Adrenal gland (tissue), 5 donors: ENCODE results near the gene NLRC5.

Source experiments
- POLR2A ChIP-seq, 2 donors: fragments of 450-650 bp; IDR thresholded peaks; one replicate each; pipeline ENCODE4 v1.6.1; 2017; ENCODE audit warnings: antibody characterized with exemption in 2 of 2, mild to moderate bottlenecking in 2 of 2, moderate library complexity in 1 of 2
- TF ChIP-seq, protein P1 (sequence below), 6 experiments: fragments of 450-650 bp in 4 of 6; fragments of 200-600 bp in 2 of 6; sonication (generic) in 1 of 6; IDR thresholded peaks; 1 replicate in 5 of 6; 2 replicates in 1 of 6; pipeline versions ENCODE4 v1.5.1 to v1.8.0; 2016 to 2021; ENCODE audit warnings: antibody characterized with exemption in 6 of 6, mild to moderate bottlenecking in 2 of 6, moderate library complexity in 1 of 6
- donor health status: DM: no; HTN: no; CAD: no.

DNA sequence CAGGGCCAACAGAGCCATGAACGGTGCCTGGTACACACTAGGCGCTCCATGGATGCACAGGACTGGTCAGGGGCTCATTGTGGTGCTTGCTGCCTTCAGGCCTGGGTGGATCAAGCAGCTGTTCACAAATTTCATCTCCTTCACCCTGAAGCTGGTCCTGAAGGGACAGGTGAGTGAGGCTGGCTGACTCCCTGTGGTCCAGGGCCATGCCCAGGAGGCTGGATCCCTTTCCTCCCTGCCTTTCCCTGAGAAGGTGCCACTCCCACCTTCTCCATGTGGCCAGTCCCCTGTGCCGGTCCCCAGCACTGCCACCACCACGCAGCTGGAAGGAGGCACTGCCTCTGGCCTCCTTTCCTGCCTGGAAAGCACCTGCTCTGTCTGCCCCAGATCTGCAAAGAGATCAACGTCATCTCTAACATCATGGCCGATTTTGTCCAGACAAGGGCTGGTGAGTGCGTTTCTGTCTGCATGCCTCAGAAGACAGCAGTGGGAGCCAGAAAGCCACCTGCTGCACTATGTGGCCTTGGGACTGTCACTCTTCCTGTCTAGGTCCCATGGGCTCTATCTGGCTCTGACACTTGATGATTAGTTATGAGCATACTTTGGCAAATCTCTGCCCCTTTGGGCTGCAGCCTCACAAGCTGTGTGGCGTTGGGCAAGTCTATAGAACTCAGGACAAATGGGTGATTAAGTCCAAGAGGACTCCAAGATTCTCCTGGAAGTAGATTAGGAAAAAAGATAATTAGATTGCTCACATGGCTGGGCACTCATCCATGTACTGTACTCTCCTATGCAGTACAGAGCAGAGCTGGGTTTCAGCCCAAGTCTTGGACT lies 18.2 kb upstream of the NLRC5 start:
- TF ChIP-seq, protein P1, sequence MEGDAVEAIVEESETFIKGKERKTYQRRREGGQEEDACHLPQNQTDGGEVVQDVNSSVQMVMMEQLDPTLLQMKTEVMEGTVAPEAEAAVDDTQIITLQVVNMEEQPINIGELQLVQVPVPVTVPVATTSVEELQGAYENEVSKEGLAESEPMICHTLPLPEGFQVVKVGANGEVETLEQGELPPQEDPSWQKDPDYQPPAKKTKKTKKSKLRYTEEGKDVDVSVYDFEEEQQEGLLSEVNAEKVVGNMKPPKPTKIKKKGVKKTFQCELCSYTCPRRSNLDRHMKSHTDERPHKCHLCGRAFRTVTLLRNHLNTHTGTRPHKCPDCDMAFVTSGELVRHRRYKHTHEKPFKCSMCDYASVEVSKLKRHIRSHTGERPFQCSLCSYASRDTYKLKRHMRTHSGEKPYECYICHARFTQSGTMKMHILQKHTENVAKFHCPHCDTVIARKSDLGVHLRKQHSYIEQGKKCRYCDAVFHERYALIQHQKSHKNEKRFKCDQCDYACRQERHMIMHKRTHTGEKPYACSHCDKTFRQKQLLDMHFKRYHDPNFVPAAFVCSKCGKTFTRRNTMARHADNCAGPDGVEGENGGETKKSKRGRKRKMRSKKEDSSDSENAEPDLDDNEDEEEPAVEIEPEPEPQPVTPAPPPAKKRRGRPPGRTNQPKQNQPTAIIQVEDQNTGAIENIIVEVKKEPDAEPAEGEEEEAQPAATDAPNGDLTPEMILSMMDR (IDR thresholded peaks at IDR 0.05) = no peak
- no peak for TF ChIP-seq POLR2A (IDR thresholded peaks at IDR 0.05)
